Medulla oblongata (tissue), 1 donor: ENCODE results near the gene CELF2.

Experiments used
- DNase-seq: peaks from one replicate; pipeline ENCODE4 v3.0.0-alpha.2; 2015; ENCODE audit errors: extremely low spot score

CELF2 gene

GRCh38 chr10:11194859-11195586 lies 177.4 kb downstream of the CELF2 start:
- peak; percentile 51 for DNase-seq

DNA sequence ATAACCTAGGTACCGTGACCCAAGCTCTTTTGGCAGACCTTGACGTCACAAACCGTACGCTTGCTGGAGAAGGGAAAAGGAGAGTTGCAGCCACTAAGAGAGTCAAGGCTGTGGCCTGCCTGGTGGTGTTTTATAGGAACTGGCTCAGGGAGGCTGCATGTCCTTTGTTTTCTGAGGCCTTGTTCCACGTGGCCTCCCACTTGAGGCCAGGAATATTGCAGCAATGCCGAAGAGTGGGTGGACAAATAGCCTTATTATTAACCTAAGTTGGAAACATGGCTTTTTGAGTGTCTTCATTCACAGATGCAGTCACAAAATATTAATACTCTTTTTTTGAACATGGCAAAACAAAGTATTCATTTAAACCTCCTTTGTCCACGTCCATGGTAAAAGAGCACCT lies 178.0 kb downstream of the CELF2 start:
- DNase-seq = no peak

DNA sequence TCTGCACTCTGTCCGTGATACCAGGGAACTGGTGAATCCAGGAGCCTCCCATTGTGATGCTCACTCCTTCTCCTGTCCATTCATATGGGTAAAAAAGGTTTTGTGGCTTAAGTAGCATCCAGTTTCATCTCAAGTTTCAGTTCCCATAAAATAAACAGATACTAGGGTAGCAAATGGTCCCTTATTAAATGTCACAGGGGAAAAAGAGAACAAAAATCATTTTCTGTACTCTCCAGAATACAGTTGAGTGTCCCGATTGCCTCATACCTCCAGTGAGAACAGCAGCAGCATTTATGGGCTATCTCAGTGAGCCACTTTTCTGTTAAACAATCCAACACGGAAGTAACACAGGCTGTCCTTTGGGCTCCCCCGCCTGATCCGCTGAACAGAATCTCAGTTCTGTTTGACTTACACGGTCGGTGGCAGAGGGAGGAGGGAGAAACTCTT lies 179.6 kb downstream of the CELF2 start:
- DNase-seq = peak; percentile 77

DNA sequence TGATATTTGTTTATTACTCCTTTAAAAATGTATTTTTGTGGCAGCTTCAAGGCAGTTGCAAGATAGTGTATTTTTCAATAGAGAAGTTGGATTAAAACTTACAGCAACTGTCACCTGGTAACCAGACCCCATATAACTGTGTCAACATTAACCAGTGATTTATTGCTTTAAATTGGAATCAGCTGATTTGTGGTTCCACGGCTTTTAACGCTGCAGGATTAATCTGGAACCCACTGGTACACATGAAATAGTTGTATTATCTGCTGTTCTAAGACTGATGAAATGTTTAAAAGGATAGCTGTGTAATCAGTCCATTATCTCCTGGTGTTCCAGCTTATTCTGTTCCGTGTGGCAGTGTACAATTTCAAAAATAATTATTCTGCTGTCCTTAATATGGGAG lies 180.2 kb downstream of the CELF2 start:
- no peak for DNase-seq

- DNase-seq = no peak
Measured at GRCh38 chr10:11201911-11202310, 184.2 kb downstream of the CELF2 start.

DNA sequence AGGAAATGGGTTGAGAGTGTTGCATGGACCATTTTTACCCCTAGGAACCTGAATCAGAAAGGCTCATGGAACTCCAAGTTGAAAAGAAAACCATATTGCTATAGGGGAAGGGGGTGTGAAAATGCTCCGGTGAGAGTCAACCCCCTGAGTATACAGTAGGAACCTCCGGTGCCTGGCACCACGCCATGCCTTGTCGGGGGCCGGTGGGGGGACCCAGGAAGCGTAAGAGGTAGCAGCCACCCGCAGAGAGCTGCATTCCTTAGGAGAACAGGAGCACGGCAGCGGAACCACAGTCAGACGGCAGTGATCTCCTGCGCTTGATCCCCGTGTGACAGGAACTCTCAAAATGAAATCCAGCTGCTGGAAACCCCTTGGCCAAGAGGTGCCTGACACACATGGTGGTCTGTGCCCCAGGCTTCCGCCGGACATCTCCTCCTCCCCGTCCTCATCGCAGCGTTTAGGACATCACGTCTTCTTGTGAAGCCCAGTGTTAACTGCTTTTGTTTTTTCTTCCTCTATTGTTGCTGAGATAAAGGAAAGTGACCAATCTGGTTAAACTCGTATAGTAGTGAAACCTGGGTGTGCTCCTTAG lies 186.8 kb downstream of the CELF2 start:
- no peak for DNase-seq

GRCh38 chr10:11205030-11205772 lies 187.5 kb downstream of the CELF2 start:
- no peak for DNase-seq

- DNase-seq = no peak
Measured at GRCh38 chr10:11206676-11207559, 189.2 kb downstream of the CELF2 start.

DNA sequence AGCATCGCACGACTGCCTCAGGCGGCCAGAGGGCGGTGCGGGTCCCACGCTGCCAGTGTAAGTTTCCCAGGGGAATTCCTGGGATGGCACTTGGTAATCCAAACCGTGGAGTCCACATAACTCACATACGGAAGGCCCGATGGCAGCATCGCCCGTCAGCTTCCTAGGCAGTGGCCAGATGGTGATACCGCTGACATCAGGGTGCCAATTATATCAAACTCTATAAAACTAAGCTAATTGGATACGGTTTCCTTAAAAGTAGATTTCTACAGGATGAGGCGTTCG lies 189.8 kb downstream of the CELF2 start:
- DNase-seq = no peak

- DNase-seq = no peak
Measured at GRCh38 chr10:11208243-11208642, 190.6 kb downstream of the CELF2 start.

DNA sequence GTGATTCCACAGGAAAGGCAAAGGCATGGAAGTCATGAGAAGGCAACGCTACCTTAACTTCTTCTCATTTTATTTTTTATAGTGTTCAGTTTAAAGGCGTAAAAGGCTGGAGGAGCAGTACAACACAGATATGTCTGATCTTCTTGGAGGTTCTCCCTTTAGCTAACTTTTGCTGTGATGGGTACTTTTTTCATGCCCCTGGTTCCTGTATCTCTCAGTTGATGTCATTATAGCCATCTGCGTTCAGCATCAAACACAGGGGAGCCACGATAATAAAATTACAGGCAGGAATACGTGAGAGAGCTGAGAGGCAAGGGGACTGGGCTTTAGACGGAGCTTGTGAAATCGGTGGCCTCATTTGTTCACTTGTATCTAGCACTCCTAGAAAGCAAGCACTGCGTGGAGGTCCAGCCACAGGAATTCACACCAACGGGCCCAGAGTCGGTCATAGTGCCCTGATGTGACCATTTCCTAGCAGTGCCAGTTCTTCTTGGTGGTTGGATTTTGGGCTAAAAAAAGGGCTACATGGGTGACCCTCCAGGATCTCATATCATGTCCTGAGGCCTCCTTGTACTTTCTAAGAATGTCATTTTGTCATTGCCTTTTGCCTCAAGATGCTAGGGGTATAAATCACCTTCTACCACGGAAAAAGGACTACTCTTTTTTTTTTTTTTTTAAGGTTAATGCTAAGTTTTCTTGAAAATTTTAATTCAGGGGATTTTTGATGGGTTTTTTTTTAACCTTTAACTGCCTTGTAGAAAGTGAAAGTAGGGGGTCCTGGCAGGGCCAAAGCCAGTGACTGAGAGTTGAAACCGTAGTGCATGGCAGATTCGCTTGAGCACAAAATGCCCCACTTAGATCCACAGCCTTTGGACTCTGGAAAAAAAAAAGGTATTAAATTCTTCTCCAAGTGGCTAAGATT lies 191.5 kb downstream of the CELF2 start:
- DNase-seq = no peak

DNA sequence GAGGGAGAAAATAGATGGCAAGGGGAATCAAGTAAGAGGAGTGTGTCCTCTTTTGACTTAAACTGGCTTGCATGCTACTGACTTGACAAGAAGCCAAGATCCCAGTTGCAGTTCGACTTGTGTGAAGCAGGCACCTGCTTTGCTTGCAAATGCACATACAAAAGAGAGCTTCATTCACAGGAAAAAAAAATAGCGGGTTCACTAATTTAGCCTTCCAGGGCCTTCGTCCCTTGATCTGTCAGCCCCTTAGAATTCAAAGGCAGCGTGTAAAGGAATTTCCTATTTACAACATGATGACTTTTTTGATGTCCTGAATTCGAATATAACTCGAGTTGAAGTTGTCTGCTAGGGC lies 192.1 kb downstream of the CELF2 start:
- peak; percentile 85 for DNase-seq

- peak; percentile 45 for DNase-seq
Measured at GRCh38 chr10:11210211-11210922, 192.7 kb downstream of the CELF2 start.

DNA sequence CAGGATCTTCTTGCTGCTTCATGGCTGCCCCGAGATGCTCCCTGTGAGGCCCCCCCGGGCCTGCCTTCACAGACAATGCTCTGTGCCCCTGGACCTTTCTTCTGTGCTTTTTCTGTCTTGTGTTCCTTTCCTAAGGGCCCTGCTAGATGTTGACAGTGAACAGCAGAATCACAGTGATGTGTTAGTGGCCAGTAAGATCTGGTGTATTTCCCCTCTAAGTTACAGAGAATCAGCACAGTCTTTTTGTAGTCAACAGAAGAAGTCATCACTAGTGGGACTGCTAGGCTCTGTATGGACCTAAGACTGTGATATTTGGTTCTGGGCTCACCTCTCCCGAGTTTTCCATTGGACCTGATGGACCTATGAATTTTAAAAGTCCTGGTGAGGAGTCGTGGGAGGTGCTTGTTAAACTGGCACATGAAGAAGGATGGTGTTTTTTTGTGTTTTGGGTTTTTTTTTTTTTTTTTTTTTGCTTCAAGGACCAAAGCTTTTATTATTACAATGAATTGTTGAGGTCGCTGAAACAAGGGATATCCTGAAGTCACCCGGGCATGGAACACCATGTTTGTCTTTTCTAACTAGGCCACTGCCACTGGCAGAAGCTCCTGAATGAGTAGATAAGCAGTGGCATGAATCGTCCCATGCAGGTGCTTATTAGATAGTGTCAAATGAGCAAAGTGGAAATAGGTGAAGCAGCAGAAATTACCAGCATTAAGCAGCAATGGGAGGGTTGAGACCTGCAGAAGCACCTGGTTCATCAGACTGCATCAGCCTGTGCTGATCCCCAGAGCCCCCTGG lies 194.8 kb downstream of the CELF2 start:
- no peak for DNase-seq

DNA sequence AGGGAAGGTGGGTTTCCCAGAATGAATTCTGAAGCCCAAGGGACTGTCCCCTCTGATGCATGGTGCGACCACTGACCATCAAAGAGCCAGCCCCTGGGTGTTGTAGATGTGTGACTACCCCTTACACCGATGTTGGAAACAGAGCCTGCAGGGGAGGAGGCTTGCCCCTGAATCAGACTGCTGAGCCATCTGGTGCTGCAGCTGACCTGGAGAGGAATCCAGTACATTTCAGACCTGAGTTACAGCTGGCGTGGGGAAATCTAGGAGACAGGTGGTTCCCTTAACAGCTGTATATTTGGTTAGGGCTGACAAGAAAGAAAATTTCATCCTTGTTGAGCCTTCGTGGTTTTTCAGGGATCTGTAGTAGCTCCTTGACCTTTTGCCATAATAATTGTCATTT lies 195.5 kb downstream of the CELF2 start:
- no peak for DNase-seq

- no peak for DNase-seq
Measured at GRCh38 chr10:11214407-11214806, 196.7 kb downstream of the CELF2 start.

GRCh38 chr10:11215471-11215870 lies 197.8 kb downstream of the CELF2 start:
- DNase-seq = no peak

- DNase-seq = no peak
Measured at GRCh38 chr10:11217521-11217920, 199.8 kb downstream of the CELF2 start.

GRCh38 chr10:11218395-11218794 lies 200.7 kb downstream of the CELF2 start:
- no peak for DNase-seq

DNA sequence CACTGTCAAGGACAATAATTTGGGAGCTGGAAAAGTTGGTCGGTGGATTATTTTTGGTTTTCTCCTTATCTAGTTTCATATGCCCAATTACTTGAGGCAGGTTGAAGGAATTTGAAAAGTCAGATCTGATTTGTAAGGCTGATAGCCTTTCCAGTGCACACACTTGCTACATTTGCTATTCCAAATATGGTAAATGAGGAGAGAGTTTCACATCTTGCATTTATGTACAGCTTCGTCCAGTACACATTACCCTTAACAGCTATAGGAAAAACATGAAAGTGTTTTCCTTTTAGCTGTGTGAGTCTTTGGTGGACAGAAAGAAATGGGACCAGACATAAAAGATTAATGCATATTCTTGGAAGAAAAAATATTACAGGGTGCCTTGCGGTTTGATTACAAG lies 201.8 kb downstream of the CELF2 start:
- DNase-seq = no peak
